GM23248 (cell line): ENCODE results near the gene MIA3. TPM values are rescaled to one million over a fixed set of nuclear protein-coding genes. Genes with fewer than 3 reads are reported as not detected.
"Not testable (repeated sequence)": the region's sequence is repeated elsewhere in the genome, so short reads cannot be mapped to it uniquely, and the experiment has no call there.

Experiments
- DNase-seq: peaks from one replicate; pipeline ENCODE4 v3.0.0-alpha.2; 2015
- H2AFZ ChIP-seq: fragments of 200-600 bp; sonication (generic); 2 replicates; pipeline ENCODE4 v1.6.1; 2016; ENCODE audit warnings: antibody characterized with exemption
- H3F3A ChIP-seq: fragments of 200-600 bp; sonication (generic); 2 replicates; pipeline ENCODE4 v1.6.1; 2016; ENCODE audit warnings: mild to moderate bottlenecking, antibody characterized with exemption, mixed run types; ENCODE audit not compliant: insufficient read depth
- H3K27ac ChIP-seq: fragments of 200-600 bp; sonication (generic); 2 replicates; pipeline ENCODE4 v1.5.1; 2016; ENCODE audit warnings: mild to moderate bottlenecking
- H3K27me3 ChIP-seq: fragments of 200-600 bp; sonication (generic); replicated peaks from 2 replicates; pipeline ENCODE4 v1.6.1; 2016; ENCODE audit warnings: mild to moderate bottlenecking; ENCODE audit not compliant: insufficient read depth
- H3K36me3 ChIP-seq: fragments of 200-600 bp; sonication (generic); 2 replicates; pipeline ENCODE4 v1.6.1; 2016; ENCODE audit warnings: low read depth, mild to moderate bottlenecking
- H3K4me1 ChIP-seq: fragments of 200-600 bp; sonication (generic); 2 replicates; pipeline ENCODE4 v1.6.1; 2016; ENCODE audit warnings: mild to moderate bottlenecking; ENCODE audit not compliant: insufficient read depth
- H3K4me2 ChIP-seq: fragments of 200-600 bp; sonication (generic); one replicate; pipeline ENCODE4 v1.6.1; 2016; ENCODE audit warnings: mild to moderate bottlenecking; ENCODE audit not compliant: unreplicated experiment
- H3K4me3 ChIP-seq: fragments of 200-600 bp; sonication (generic); 2 replicates; pipeline ENCODE4 v1.5.1; 2016; ENCODE audit warnings: mild to moderate bottlenecking
- H3K79me2 ChIP-seq: fragments of 200-600 bp; sonication (generic); 2 replicates; pipeline ENCODE4 v1.6.1; 2016; ENCODE audit warnings: mild to moderate bottlenecking; ENCODE audit not compliant: insufficient read depth
- H3K9ac ChIP-seq: fragments of 200-600 bp; sonication (generic); 2 replicates; pipeline ENCODE4 v1.6.1; 2016; ENCODE audit warnings: mild to moderate bottlenecking
- H3K9me2 ChIP-seq: fragments of 200-600 bp; sonication (generic); 2 replicates; pipeline ENCODE4 v1.6.1; 2016; ENCODE audit warnings: mixed run types, mild to moderate bottlenecking, moderate library complexity; ENCODE audit not compliant: insufficient read depth
- H3K9me3 ChIP-seq: fragments of 200-600 bp; sonication (generic); one replicate; pipeline ENCODE4 v1.6.1; 2017; ENCODE audit warnings: low read depth
- H4K20me1 ChIP-seq: fragments of 200-600 bp; sonication (generic); 2 replicates; pipeline ENCODE4 v1.6.0; 2016; ENCODE audit not compliant: insufficient read depth
- EZH2 ChIP-seq: fragments of 200-600 bp; sonication (generic); IDR thresholded peaks from 2 replicates; pipeline ENCODE4 v1.6.1; 2018; ENCODE audit warnings: antibody characterized with exemption, mild to moderate bottlenecking; ENCODE audit not compliant: insufficient read depth, poor library complexity, severe bottlenecking
- EZH2phosphoT487 ChIP-seq: fragments of 200-600 bp; sonication (generic); IDR thresholded peaks from 2 replicates; pipeline ENCODE4 v1.6.1; 2018; ENCODE audit warnings: antibody characterized with exemption, moderate library complexity, mild to moderate bottlenecking, low read depth; ENCODE audit not compliant: insufficient read depth
- WGBS, 2 experiments: methylation state at CpG; one replicate each; pipeline ENCODE4 v1.1.6; 2015 to 2017; ENCODE audit warnings: low lambda C conversion rate in 2 of 2, low coverage in 1 of 2; ENCODE audit errors: missing lambda C conversion rate in 2 of 2; 5-methylcytosine and 5-hydroxymethylcytosine counted together
- in situ Hi-C: fragments of 300-500 bp; cut with MboI; formaldehyde crosslinking; loops from 2 replicates; pipeline ENCODE4 v1.15.0; 2020
- polyA plus RNA-seq: library from polyadenylated mRNA; unstranded; fragments of >200 nt; fragmentation: Nextera tagmentation; extraction: Ambion mirVana; gene quantifications from 2 replicates; pipeline ENCODE4 v1.2.1, GENCODE V29; 2016
- total RNA-seq: library from RNA; depleted of rRNA; stranded (reverse); fragments of >200 nt; shearing (Covaris generic); gene quantifications from 2 replicates; pipeline ENCODE4 v1.2.3, GENCODE V29; 2014

The MIA3 gene
- total and polyA plus RNA-seq, 2 experiments from 2014 or later: 35.8 to 47.5 TPM

DNA sequence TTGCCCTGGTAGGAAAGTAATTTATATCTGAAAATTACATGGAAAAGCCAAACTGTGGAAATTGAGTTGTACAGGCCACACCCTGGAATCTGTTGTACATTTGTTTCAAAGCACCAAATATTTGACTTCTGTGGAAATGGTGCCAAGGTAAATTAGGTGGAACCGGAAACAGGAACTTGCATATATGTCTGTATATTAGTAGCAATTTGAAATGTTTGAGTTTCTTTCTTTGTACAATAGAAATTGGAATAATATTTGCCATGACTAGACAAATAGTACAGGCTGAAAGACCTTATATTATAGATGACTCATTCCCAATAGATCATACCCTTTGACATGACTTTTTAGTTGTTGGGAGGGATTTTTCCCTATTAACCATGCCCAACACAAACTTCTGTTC is 17.6 kb upstream of the MIA3 start:
- H2AFZ ChIP-seq: no peak overlapping the region
- no peak overlapping the region for H3K4me3 ChIP-seq
- no peak overlapping the region for H3K4me2 ChIP-seq
- no peaks in the 10 kb centered on the region for H3K4me1 ChIP-seq
- no peak overlapping the region for H3K27ac ChIP-seq
- TF ChIP-seq EZH2phosphoT487 (no peak), EZH2 (no peak)
- no peaks in the 10 kb centered on the region for H3K9me2 ChIP-seq
- H3K79me2 ChIP-seq: no peaks in the 10 kb centered on the region
- H3K9me3 ChIP-seq: no peaks in the 10 kb centered on the region
- H3K9ac ChIP-seq: no peak overlapping the region
- no peaks in the 10 kb centered on the region for H3K27me3 ChIP-seq
- no peak for DNase-seq
- WGBS, 2 experiments: 86 to 88% methylated on average over 1 of the region's 1 CpG
- H4K20me1 ChIP-seq: no peaks in the 10 kb centered on the region
- no peaks in the 10 kb centered on the region for H3K36me3 ChIP-seq
- H3F3A ChIP-seq: no peaks in the 10 kb centered on the region
- in situ Hi-C loops: no loop called here

DNA sequence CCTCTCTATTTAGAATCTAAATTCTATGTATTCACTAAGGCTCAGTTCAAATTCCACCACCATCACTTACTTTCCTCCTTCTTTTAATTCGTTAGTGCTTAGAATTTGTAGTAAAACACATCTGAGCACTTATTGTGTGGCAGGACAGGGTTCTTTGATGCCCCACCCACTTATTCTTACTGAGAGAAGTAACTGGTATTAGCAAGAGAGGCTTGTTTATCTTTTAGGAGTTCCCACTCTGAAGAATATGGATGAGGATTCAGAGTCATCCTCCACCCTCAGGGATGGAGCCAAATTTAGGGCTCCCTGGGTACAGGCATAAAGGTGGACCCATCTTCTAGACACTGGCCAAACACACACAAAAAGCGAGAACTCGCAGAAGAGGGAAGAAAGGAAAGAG is 16.6 kb upstream of the MIA3 start:
- 72 to 78% methylated on average over 3 of the region's 3 CpGs for WGBS, 2 experiments
- no peaks in the 10 kb centered on the region for H3K9me3 ChIP-seq
- no peaks in the 10 kb centered on the region for H3K79me2 ChIP-seq
- no peaks in the 10 kb centered on the region for H4K20me1 ChIP-seq
- H3K4me1 ChIP-seq: no peaks in the 10 kb centered on the region
- TF ChIP-seq EZH2phosphoT487 (no peak), EZH2 (no peak)
- H3K27ac ChIP-seq: no peak overlapping the region
- H3K36me3 ChIP-seq: no peaks in the 10 kb centered on the region
- no peak overlapping the region for H2AFZ ChIP-seq
- no peaks in the 10 kb centered on the region for H3F3A ChIP-seq
- no peak overlapping the region for H3K9ac ChIP-seq
- in situ Hi-C loops: no loop called here
- H3K9me2 ChIP-seq: no peaks in the 10 kb centered on the region
- no peak for DNase-seq
- no peaks in the 10 kb centered on the region for H3K27me3 ChIP-seq
- H3K4me3 ChIP-seq: no peak overlapping the region
- H3K4me2 ChIP-seq: no peak overlapping the region

DNA sequence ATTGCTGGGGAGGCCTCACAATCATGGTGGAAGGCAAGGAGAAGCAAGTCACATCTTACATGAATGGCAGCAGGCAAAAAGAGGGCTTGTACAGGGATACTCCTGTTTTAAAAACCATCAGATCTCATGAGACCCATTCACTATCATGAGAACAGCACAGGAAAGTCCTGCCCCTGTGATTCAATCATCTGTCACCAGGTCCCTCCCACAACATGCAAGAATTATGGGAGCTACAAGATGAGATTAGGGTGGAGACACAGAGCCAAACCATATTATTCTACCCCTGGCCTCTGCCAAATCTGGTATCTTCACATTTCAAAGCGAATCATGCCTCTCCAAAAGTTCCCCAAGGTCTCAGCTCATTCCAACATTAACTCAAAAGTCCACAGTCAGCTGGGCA is 11.1 kb upstream of the MIA3 start:
- Histone ChIP-seq H3K9me3 (no peaks in the 10 kb centered on the region), H3K27me3 (no peaks in the 10 kb centered on the region), H3K4me3 (no peak overlapping the region), H4K20me1 (no peaks in the 10 kb centered on the region), H3K36me3 (no peaks in the 10 kb centered on the region), H3K4me2 (no peak overlapping the region), H3K4me1 (no peaks in the 10 kb centered on the region), H3F3A (no peaks in the 10 kb centered on the region), H3K27ac (no peak overlapping the region), H3K9me2 (no peaks in the 10 kb centered on the region), H2AFZ (no peak overlapping the region), H3K79me2 (no peaks in the 10 kb centered on the region), H3K9ac (no peak overlapping the region)
- 86 to 100% methylated on average over 1 of the region's 1 CpG for WGBS, 2 experiments
- TF ChIP-seq EZH2 (no peak), EZH2phosphoT487 (no peak)
- DNase-seq: peak; percentile 13
- in situ Hi-C loops: no loop called here

DNA sequence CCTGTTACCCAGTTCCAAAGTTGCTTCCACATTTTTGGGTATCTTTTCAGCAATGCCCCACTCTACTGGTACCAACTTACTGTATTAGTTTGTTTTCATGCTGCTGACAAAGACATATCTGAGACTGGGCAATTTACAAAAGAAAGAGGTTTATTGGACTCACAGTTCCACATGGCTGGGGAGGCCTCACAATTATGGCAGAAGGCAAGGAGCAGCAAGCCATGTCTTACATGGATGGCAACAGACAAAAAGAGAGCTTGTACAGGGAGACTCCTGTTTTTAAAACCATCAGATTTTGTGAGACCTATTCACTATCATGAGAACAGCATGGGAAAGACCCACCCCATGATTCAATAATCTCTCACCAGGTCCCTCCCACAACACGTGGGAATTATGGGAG is 8.8 kb upstream of the MIA3 start:
- in situ Hi-C loops, H3K4me2 ChIP-seq, H3K4me3 ChIP-seq, H2AFZ ChIP-seq, H3K4me1 ChIP-seq, H3K9me2 ChIP-seq, H3F3A ChIP-seq, H3K27ac ChIP-seq, H3K36me3 ChIP-seq, H3K79me2 ChIP-seq, DNase-seq, H3K9ac ChIP-seq, H4K20me1 ChIP-seq, H3K27me3 ChIP-seq, H3K9me3 ChIP-seq: not testable (repeated sequence)
- WGBS, 2 experiments: 14 to 17% methylated on average over 1 of the region's 1 CpG

DNA sequence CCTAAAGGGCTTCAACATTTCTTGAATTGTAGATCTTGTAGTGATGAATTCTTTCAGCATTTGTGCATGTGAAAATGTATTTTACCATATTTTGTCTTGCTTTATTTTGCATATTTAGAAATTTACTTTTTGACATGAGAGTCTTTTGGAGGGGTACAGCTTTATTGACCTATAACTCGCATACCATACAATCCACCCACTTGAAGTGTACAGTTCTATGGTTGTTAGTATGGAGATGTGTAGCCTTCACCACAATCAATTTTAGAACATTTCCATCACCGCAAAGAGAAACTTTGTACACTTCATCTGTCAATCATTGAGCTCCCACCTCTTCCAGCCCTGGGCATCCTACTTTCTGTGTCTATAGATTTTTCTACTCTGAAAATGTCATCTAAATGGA is 7.2 kb upstream of the MIA3 start:
- TF ChIP-seq EZH2 (no peak), EZH2phosphoT487 (no peak)

More for the DNA sequence above, 7.2 kb upstream of the MIA3 start:
- no peak overlapping the region for H3K4me2 ChIP-seq
- no peak overlapping the region for H3K4me3 ChIP-seq
- in situ Hi-C loops: no loop called here
- H3K9me2 ChIP-seq: no peaks in the 10 kb centered on the region
- DNase-seq: no peak
- H3K27ac ChIP-seq: no peak overlapping the region
- no peaks in the 10 kb centered on the region for H3K27me3 ChIP-seq
- H4K20me1 ChIP-seq: no peaks in the 10 kb centered on the region
- no peaks in the 10 kb centered on the region for H3K4me1 ChIP-seq
- H2AFZ ChIP-seq: no peak overlapping the region
- 0 out of 2 replicates have a peak, but pooled peaks cover under 1% of the 10 kb centered on the region for H3F3A ChIP-seq
- no peak overlapping the region for H3K9ac ChIP-seq
- no peaks in the 10 kb centered on the region for H3K9me3 ChIP-seq
- H3K36me3 ChIP-seq: no peaks in the 10 kb centered on the region
- WGBS, 2 experiments: 91 to 93% methylated on average over 2 of the region's 2 CpGs
- H3K79me2 ChIP-seq: no peaks in the 10 kb centered on the region
